Bronchial epithelial cell (primary cell): Measurements from ENCODE around the gene TRPV3. TPM values are rescaled to one million over a fixed set of nuclear protein-coding genes. Genes with fewer than 3 reads are reported as not detected.
A peak's percentile ranks its signal among the peaks of the same experiment; 100 is the strongest.

ENCODE experiments used
- DNase-seq: peaks from one replicate; pipeline ENCODE4 v3.0.0-alpha.2; 2010; ENCODE audit warnings: low read depth
- FAIRE-seq: peaks from 2 replicates; lab custom pipeline; 2011; peaks lifted over from hg19 to GRCh38; lab: Jason Lieb, UNC
- H3K27me3 ChIP-seq: 2 replicates; pipeline ENCODE4 v1.5.1; 2011; ENCODE audit warnings: low read length; ENCODE audit not compliant: control insufficient read depth, insufficient read depth
- H3K36me3 ChIP-seq: 2 replicates; pipeline ENCODE4 v1.5.1; 2011; ENCODE audit warnings: low read length; ENCODE audit not compliant: control insufficient read depth, insufficient read depth
- H3K4me3 ChIP-seq: 2 replicates; pipeline ENCODE4 v1.5.1; 2011; ENCODE audit warnings: mild to moderate bottlenecking, low read depth, low read length, control low read depth
- CTCF ChIP-seq: IDR thresholded peaks from 2 replicates; pipeline ENCODE4 v1.5.1; 2011; ENCODE audit warnings: mild to moderate bottlenecking, moderate library complexity, low read length, control low read depth, inconsistent platforms; ENCODE audit not compliant: insufficient read depth, severe bottlenecking
- total RNA-seq: library from RNA; depleted of rRNA; stranded (reverse); fragments of >200 nt; gene quantifications from 2 replicates; pipeline ENCODE4 v1.2.1, GENCODE V29; 2014

The TRPV3 gene
- total RNA-seq, 1 donor from 2014 or later, result 0.79 TPM

GRCh38 chr17:3542410-3543088 lies 15.1 kb downstream of the TRPV3 start:
- no peaks in the 10 kb centered on the region for H3K27me3 ChIP-seq
- DNase-seq, result no peak
- no peak for TF ChIP-seq CTCF
- no peaks in the 10 kb centered on the region for H3K36me3 ChIP-seq
- FAIRE-seq, result no peak
- no peak overlapping the region for H3K4me3 ChIP-seq

DNA sequence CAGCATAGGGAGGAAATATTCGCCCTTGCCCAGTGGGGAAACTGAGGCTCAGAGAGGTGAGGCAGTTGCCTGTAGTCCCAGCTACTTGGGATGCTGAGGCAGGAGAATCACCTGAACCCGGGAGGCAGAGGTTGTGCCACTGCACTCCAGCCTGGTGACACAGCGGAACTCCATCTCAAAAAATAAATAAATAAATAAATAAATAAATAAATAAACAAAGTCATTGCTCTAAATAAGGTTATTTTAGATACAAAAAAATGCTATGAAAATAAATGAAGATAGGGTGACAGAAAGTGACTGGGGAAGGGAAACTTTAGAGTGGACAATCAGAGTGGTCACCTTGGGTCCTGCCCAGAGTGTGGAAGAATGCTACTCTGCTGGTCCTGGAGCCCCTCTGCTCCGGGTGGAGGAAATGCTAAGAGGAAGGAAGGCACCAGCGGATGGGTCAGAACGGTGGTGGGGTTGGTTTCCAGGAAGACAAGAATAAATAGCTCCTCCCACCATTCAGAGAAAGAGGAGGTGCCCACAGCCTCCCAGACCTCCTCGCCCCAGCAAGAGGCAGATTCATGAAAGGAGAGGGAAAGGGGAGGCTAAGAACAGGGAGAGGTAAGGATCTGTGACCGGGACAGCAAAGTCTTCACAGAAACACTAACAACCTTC lies 17.6 kb downstream of the TRPV3 start:
- Histone ChIP-seq H3K36me3 (no peaks in the 10 kb centered on the region), H3K4me3 (no peak overlapping the region), H3K27me3 (no peaks in the 10 kb centered on the region)
- FAIRE-seq (no peak), DNase-seq (no peak)
- no peak for TF ChIP-seq CTCF

DNA sequence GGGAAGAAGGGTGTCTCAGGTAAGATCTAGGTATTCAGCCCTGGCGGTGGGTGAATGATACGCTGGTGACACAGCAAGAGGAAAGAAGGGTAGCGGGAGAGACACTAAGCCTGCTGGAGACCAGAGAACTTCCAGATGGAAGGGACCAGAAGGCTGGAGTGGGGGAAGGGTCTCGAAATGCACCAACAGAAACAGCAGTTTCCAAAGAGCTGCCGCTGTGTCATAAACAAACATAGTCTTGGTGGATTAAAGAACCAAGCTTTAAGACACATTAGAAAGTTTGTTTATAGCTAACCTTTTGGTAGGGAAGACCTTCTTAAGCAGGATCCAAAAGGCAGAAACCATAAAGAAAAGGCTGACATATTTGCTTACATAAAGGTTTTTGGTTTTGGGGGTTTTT lies 20.9 kb downstream of the TRPV3 start:
- FAIRE-seq (no peak), DNase-seq (no peak)
- no peak overlapping the region for H3K4me3 ChIP-seq
- no peaks in the 10 kb centered on the region for H3K27me3 ChIP-seq
- no peak for TF ChIP-seq CTCF
- H3K36me3 ChIP-seq, result no peaks in the 10 kb centered on the region

DNA sequence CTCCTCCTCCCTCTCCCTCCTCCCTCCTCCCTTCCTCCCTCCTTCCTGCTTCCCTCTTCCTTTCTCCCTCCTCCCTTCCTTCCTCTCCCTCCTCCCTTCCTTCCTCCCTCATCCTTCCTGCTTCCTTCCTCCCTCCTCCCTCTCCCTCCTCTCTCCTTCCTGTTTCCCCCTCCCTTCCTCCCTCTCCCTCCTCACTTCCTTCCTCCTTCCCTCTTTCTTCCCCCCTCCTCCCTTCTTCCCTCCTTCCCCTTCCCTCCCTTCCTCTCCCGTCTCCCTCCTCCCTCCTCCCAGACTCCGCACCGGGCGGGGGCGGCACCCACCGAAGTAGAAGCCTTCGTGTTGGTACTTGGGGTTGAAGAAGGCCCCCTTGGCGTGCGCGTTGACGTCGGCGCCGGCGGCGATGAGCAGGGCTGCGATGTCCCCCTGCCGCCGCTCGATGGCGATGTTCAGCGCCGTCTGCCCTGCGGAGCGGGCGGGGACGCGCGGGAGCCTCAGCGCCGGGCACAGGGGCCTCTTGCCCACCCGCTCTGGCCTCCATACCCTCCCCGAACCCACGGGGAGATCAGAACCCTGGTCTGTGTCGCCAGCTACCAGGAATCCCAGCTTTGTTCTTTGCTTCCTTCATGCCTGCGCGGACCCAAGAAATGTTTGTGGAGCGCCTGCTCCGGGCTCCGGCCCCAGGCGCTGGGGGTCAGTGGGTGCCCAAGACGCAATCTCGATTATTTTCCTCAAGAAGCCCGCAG lies 22.2 kb downstream of the TRPV3 start:
- Histone ChIP-seq H3K36me3 (no peaks in the 10 kb centered on the region), H3K27me3 (no peaks in the 10 kb centered on the region), H3K4me3 (peak overlapping the region; percentile 29)
- no peak for FAIRE-seq
- DNase-seq, result peak; percentile 40
- TF ChIP-seq CTCF, result peak; percentile 89

DNA sequence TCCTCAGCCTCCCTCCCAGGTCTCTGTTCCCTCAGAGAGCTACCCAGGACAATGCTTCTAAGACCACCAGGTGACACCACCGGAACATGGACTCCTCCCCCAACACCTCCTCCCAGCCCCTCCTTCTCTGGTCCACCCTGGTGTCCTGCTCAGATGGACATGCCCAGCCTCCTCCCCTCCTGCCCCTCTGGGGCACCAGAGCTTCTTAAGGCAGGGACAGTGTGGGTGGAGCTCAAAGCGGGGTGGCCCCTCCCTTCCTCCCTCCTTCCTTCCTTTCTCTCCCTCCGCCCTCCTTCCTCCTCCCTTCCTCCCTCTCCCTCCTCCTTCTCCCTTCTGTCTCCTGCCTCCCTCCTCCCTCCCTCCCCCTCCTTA lies 22.7 kb downstream of the TRPV3 start:
- no peak for FAIRE-seq
- no peak overlapping the region for H3K4me3 ChIP-seq
- H3K27me3 ChIP-seq, result no peaks in the 10 kb centered on the region
- no peak for TF ChIP-seq CTCF
- peak; percentile 4 for DNase-seq
- H3K36me3 ChIP-seq, result no peaks in the 10 kb centered on the region
